Activated B cell treated with CpG ODN at 0.5 μM for 24 hours (primary cell): ENCODE results near the gene STIMATE. TPM values are rescaled to one million over a fixed set of nuclear protein-coding genes. Genes with fewer than 3 reads are reported as not detected.

Experiments
- ATAC-seq: fragments of 200-7000 bp; cut with Tn5 transposase; one replicate; pipeline ENCODE4 v1.10.0; 2021; ENCODE audit warnings: low read depth, mild to moderate bottlenecking, moderate library complexity
- CTCF ChIA-PET: fragments of 350-600 bp; sonication (Branson Sonifier 250); formaldehyde crosslinking; loops from one replicate; lab custom pipeline; 2021; ENCODE audit warnings: antibody characterized with exemption; lab: Charles Lee
- POLR2A ChIA-PET: fragments of 350-600 bp; sonication (Branson Sonifier 250); formaldehyde crosslinking; loops from one replicate; lab custom pipeline; 2021; ENCODE audit warnings: antibody characterized with exemption; lab: Charles Lee
- DNase-seq: peaks from one replicate; pipeline ENCODE4 v3.0.0; 2022
- H3K27ac Mint-ChIP-seq: one replicate; pipeline ENCODE4 v1.8.0; 2020; ENCODE audit warnings: mixed read lengths
- H3K27me3 Mint-ChIP-seq: one replicate; pipeline ENCODE4 v1.8.0; 2021; ENCODE audit warnings: mixed read lengths
- H3K36me3 Mint-ChIP-seq: one replicate; pipeline ENCODE4 v1.8.0; 2021; ENCODE audit warnings: low read depth, mixed read lengths
- H3K4me1 Mint-ChIP-seq: one replicate; pipeline ENCODE4 v1.8.0; 2021; ENCODE audit warnings: mixed read lengths
- H3K4me3 Mint-ChIP-seq: one replicate; pipeline ENCODE4 v1.8.0; 2020; ENCODE audit warnings: mild to moderate bottlenecking, mixed read lengths
- H3K9me3 Mint-ChIP-seq: one replicate; pipeline ENCODE4 v1.8.0; 2020; ENCODE audit warnings: mixed read lengths
- CTCF ChIP-seq: fragments of 200-600 bp; IDR thresholded peaks from one replicate; pipeline ENCODE4 v1.8.0; 2022; ENCODE audit warnings: antibody characterized with exemption, mild to moderate bottlenecking
- intact Hi-C: fragments of 100-400 bp; cut with micrococcal nuclease; formaldehyde crosslinking; loops from one replicate; pipeline ENCODE4 v1.15.1; 2024
- total RNA-seq: library from RNA; stranded (reverse); gene quantifications from 2 replicates; pipeline ENCODE4 v1.2.3, GENCODE V29; 2022

The STIMATE gene
- total RNA-seq, 1 donor from 2014 or later = 25.8 TPM

GRCh38 chr3:52813810-52814209 lies 83.5 kb downstream of the STIMATE start:
- TF ChIP-seq CTCF = no peak
- intact Hi-C loops = no loop called here
- no peak overlapping the region for H3K4me3 Mint-ChIP-seq
- H3K27ac Mint-ChIP-seq = no peak overlapping the region
- POLR2A ChIA-PET = no interaction called here
- CTCF ChIA-PET = no interaction called here
- peaks cover 2% of the 10 kb centered on the region for H3K4me1 Mint-ChIP-seq
- DNase-seq = no peak
- no peak for ATAC-seq
- no peaks in the 10 kb centered on the region for H3K27me3 Mint-ChIP-seq
- no peaks in the 10 kb centered on the region for H3K9me3 Mint-ChIP-seq
- no peaks in the 10 kb centered on the region for H3K36me3 Mint-ChIP-seq

DNA sequence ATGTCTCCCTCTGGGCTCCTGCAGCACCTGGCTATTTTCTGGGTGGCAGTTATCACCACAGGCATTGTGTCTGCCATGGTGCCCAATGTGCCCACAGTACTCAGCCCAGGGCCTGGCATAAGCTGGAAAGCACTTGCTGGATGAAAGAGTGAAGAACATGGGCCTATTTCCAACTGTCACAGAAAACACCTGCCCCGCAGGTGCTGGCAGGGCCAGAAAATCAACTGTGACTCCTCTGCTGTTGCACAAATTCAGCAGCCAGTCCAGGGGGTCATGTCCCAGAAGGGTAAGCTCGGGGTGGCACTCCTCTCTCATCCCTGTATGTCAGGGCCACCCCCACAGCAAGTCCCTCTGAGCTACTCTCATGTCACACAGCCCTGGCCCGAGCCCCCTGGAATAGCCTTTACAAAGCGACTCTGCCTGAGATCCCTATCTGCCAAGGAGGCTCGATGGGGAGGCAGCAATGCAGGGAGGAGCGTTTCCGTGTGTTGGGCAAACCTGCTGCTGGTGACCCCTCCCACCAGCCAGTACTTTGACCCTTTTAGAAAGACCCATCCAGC lies 85.8 kb downstream of the STIMATE start:
- no peak overlapping the region for H3K27ac Mint-ChIP-seq
- DNase-seq (no peak), ATAC-seq (no peak)
- ChIA-PET CTCF (no interaction called here), POLR2A (no interaction called here)
- TF ChIP-seq CTCF = no peak
- H3K4me3 Mint-ChIP-seq = no peak overlapping the region
- peaks cover 2% of the 10 kb centered on the region for H3K4me1 Mint-ChIP-seq
- intact Hi-C loops = no loop called here
- no peaks in the 10 kb centered on the region for H3K9me3 Mint-ChIP-seq
- no peaks in the 10 kb centered on the region for H3K36me3 Mint-ChIP-seq
- H3K27me3 Mint-ChIP-seq = no peaks in the 10 kb centered on the region

GRCh38 chr3:52810923-52811322 lies 86.4 kb downstream of the STIMATE start:
- no peaks in the 10 kb centered on the region for H3K36me3 Mint-ChIP-seq

GRCh38 chr3:52809662-52810377 lies 87.5 kb downstream of the STIMATE start:
- H3K27me3 Mint-ChIP-seq = no peaks in the 10 kb centered on the region
- intact Hi-C loops = no loop called here
- POLR2A ChIA-PET = no interaction called here
- H3K9me3 Mint-ChIP-seq = no peaks in the 10 kb centered on the region
- no peak for TF ChIP-seq CTCF
- H3K4me3 Mint-ChIP-seq = no peak overlapping the region
- ATAC-seq = no peak
- CTCF ChIA-PET = no interaction called here
- H3K4me1 Mint-ChIP-seq = peaks cover 2% of the 10 kb centered on the region
- no peaks in the 10 kb centered on the region for H3K36me3 Mint-ChIP-seq
- H3K27ac Mint-ChIP-seq = no peak overlapping the region
- DNase-seq = no peak

More at GRCh38 chr3:52810923-52811322, 86.4 kb downstream of the STIMATE start:
- ChIA-PET CTCF (no interaction called here), POLR2A (no interaction called here)
- H3K4me3 Mint-ChIP-seq = no peak overlapping the region
- H3K4me1 Mint-ChIP-seq = peaks cover 2% of the 10 kb centered on the region
- no peak for TF ChIP-seq CTCF
- H3K27me3 Mint-ChIP-seq = no peaks in the 10 kb centered on the region
- intact Hi-C loops = no loop called here
- ATAC-seq = no peak
- no peaks in the 10 kb centered on the region for H3K9me3 Mint-ChIP-seq
- no peak for DNase-seq
- H3K27ac Mint-ChIP-seq = no peak overlapping the region

DNA sequence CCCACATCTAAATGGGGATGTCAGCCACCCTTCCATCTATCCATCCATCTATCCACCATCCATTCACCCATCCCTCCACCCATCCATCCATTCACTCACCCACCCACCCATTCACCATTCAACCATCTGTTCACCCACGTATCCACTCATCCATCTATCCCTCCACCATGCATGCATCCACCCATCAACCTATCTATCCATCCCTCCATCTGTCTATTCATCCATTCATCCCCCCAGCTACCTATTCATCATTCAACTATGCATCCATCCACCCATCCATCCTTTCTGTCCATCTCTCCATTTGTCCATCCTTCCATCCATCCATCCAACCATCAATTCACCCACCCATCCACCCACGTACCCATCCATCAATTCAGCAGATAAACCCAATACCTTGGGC lies 88.2 kb downstream of the STIMATE start:
- ATAC-seq (no peak), DNase-seq (no peak)
- no peaks in the 10 kb centered on the region for H3K9me3 Mint-ChIP-seq
- H3K4me1 Mint-ChIP-seq = peaks cover 2% of the 10 kb centered on the region
- POLR2A ChIA-PET = no interaction called here
- TF ChIP-seq CTCF = no peak
- no peaks in the 10 kb centered on the region for H3K36me3 Mint-ChIP-seq
- intact Hi-C loops = no loop called here
- no peak overlapping the region for H3K27ac Mint-ChIP-seq
- CTCF ChIA-PET = no interaction called here
- no peak overlapping the region for H3K4me3 Mint-ChIP-seq
- H3K27me3 Mint-ChIP-seq = no peaks in the 10 kb centered on the region
